Measurements from ENCODE around the gene FLOT2. TPM values are rescaled to one million over a fixed set of nuclear protein-coding genes. Genes with fewer than 3 reads are reported as not detected.
"Not testable (repeated sequence)": the region's sequence is repeated elsewhere in the genome, so short reads cannot be mapped to it uniquely, and the experiment has no call there.

The FLOT2 gene
- total RNA-seq, 2 experiments from 2014 or later, result 89.8 to 96.5 TPM

DNA sequence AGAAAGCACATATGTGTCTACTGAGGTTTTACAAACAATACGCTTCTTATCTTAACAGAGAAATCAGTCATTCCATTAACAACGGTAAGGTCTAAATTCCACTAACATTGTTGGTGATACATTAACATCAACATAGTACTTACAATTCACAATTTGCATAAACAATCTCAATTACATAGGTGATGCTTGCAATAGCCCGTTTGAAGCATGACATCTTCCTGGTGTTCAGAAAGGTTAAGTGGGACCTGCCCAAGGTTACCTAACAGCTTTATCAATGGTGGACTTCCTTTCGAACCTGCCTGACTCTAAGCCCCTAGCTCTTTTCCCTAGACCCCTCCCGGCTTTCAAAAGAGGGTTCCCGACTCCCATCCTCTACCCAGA, 55.6 kb downstream of the FLOT2 start:
- ChIA-PET CTCF (interaction anchor here (0.8 to 2.6 kb wide), 10 partner anchors 12 to 116 kb away, joined by 3 to 15 read pairs (median 4); partner anchors contain the start of genes FLOT2 and TLCD1), POLR2A (interaction anchor here (0.6 to 1.3 kb wide), 6 partner anchors 31 to 131 kb away, joined by 3 to 5 read pairs (median 4); partner anchors contain the start of genes FLOT2, PHF12 and PROCA1)

- POLR2A ChIA-PET, result no interaction called here
Measured at GRCh38 chr17:28839221-28839620, 58.3 kb downstream of the FLOT2 start.

DNA sequence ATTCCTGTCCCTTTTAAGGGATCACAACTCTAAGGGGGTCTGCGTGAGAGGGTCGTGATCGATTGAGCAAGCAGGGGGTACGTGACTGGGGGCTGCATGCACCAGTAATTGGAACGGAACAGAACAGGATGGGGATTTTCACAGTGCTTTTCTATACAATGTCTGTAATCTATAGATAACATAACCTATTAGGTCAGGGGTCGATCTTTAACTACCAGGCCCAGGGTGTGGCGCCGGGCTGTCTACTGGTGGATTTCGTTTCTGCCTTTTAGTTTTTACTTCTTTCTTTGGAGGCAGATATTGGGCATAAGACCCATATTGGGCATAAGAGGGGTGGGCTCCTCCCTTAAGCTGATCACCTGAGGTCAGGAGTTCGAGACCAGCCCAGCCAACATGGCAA, 61.0 kb downstream of the FLOT2 start:
- POLR2A ChIA-PET, CTCF ChIA-PET: not testable (repeated sequence)

More at GRCh38 chr17:28839221-28839620, 58.3 kb downstream of the FLOT2 start:
- CTCF ChIA-PET, result interaction anchor here (1.2 kb wide), 1 partner anchor 13 kb away, joined by 3 read pairs; no protein-coding TSS in a partner anchor

- ChIA-PET POLR2A (no interaction called here), CTCF (no interaction called here)
Measured at GRCh38 chr17:28834420-28834819, 63.1 kb downstream of the FLOT2 start.

Other genes with a start within 250 kb of the FLOT2 start
- gene SDF2, start 235.8 kb downstream of the FLOT2 start, total RNA-seq, result 10 to 100 TPM; 44.7 to 47.1 TPM
- 10 to 100 TPM; 81.7 to 82.6 TPM for gene SUPT6H, start 235.5 kb downstream of the FLOT2 start, total RNA-seq
- gene PROCA1, start 185.8 kb downstream of the FLOT2 start, total RNA-seq, result 1 to 10 TPM; 3.9 to 4.8 TPM
- 10 to 100 TPM in 1 of 2 experiments, 1 to 10 TPM in 1; 8.5 to 11.7 TPM for gene RAB34, start 179.9 kb downstream of the FLOT2 start, total RNA-seq
- gene RPL23A, start 177.7 kb downstream of the FLOT2 start, total RNA-seq, result 1,000 to 10,000 TPM; 2,504 to 2,566 TPM
- 10 to 100 TPM; 20.1 to 22.0 TPM for gene TLCD1, start 171.5 kb downstream of the FLOT2 start, total RNA-seq
- gene NEK8, start 168.9 kb downstream of the FLOT2 start, total RNA-seq, result 1 to 10 TPM; 6.0 to 6.8 TPM
- gene TRAF4, start 153.7 kb downstream of the FLOT2 start, total RNA-seq, result 100 to 1,000 TPM; 158 to 159 TPM
- 10 to 100 TPM; 20.1 to 20.3 TPM for gene FAM222B, start 54.9 kb downstream of the FLOT2 start, total RNA-seq
- 10 to 100 TPM; 72.3 to 76.4 TPM for gene ERAL1, start 42.7 kb downstream of the FLOT2 start, total RNA-seq
- 10 to 100 TPM; 33.6 to 34.3 TPM for gene DHRS13, start 5.3 kb upstream of the FLOT2 start, total RNA-seq
- gene PHF12, start 53.8 kb upstream of the FLOT2 start, total RNA-seq, result 10 to 100 TPM; 47.4 to 48.5 TPM
- gene SEZ6, start 108.3 kb upstream of the FLOT2 start, total RNA-seq, result not detected
- gene PIPOX, start 145.4 kb upstream of the FLOT2 start, total RNA-seq, result 1 to 10 TPM; 1.6 to 1.8 TPM